Panc1 (cell line): Measurements from ENCODE around the gene LIPC.

Source experiments
- CTCF ChIP-seq: fragments of 450-650 bp; IDR thresholded peaks from 2 replicates; pipeline ENCODE4 v1.5.1; 2017; ENCODE audit warnings: mild to moderate bottlenecking
- POLR2AphosphoS5 ChIP-seq: IDR thresholded peaks from 2 replicates; pipeline ENCODE4 v1.6.1; 2012; ENCODE audit warnings: mild to moderate bottlenecking, low read depth, low read length, moderate library complexity
- REST ChIP-seq, 2 experiments: IDR thresholded peaks; 2 replicates each; pipeline ENCODE4 v1.6.1; 2011 to 2012; ENCODE audit warnings: low read depth in 2 of 2, control low read depth in 1 of 2, low read length in 1 of 2, mild to moderate bottlenecking in 1 of 2, moderate library complexity in 1 of 2; ENCODE audit not compliant: insufficient read depth in 1 of 2
- SIN3A ChIP-seq: IDR thresholded peaks from 2 replicates; pipeline ENCODE4 v1.6.1; 2012; ENCODE audit warnings: low read depth, mild to moderate bottlenecking, low read length, moderate library complexity, borderline replicate concordance; ENCODE audit not compliant: insufficient read depth

DNA sequence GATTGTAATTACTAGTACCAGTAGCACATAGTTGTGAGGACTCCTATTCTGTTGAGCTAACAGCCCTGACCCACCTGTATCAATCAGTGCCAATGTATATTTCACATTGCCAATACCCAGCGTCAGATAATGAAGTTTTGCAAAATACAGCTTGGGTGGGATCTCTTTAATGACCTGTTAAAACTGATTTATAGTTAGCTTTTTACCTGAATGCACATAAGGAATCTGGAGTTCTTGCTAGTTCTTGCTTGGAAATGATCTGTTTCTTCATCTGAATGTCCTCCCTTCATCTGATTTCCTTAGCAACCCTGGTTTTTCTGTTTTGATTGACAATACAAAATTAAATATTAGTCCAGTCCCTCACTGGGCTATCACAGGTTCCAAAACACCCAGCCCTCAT lies 62.8 kb downstream of the LIPC start:
- TF ChIP-seq CTCF (no peak), REST (IDR thresholded peaks at IDR 0.05; ENCODE audit: insufficient read depth in 1 of 2, low read depth in 2 of 2, low read length in 1 of 2) (no peak), POLR2AphosphoS5 (no peak), SIN3A (no peak)
